ENCODE data around the gene GGTA1.

- TF ChIP-seq POLR2AphosphoS5 (IDR thresholded peaks at IDR 0.05) (no peak), POLR2A (IDR thresholded peaks at IDR 0.05) (no peak), CTCF (IDR thresholded peaks at IDR 0.05) (no peak)
Measured at GRCh38 chr9:121449786-121450185, 49.9 kb downstream of the GGTA1 start.

Data from sigmoid colon (tissue), 4 donors.